ENCODE data around the gene DTD2.

DNA sequence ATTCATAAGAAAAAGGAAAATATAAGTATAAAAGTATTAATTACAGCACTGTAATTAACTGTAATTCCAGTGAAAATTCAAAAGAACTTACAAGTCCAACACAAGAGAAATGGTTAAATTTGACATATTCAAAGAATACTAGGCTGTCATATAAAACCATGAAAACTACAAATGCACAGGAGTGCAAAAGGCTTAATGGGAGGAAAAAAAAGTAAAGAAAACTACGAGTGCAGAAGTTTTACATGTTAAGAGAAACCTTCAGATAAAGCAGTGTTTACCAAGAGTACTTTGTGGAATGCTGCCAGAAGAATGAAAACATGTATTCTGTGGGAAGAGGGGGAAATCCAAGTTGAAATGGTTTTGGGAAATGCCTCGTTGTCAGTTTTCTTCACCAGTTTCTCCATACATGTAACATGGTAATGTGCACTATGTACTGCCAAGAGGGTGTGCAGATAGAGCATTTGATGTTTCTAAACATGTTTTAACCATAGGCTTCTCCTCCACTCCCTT is 46.0 kb downstream of the DTD2 start:
- TF ChIP-seq, protein P1, sequence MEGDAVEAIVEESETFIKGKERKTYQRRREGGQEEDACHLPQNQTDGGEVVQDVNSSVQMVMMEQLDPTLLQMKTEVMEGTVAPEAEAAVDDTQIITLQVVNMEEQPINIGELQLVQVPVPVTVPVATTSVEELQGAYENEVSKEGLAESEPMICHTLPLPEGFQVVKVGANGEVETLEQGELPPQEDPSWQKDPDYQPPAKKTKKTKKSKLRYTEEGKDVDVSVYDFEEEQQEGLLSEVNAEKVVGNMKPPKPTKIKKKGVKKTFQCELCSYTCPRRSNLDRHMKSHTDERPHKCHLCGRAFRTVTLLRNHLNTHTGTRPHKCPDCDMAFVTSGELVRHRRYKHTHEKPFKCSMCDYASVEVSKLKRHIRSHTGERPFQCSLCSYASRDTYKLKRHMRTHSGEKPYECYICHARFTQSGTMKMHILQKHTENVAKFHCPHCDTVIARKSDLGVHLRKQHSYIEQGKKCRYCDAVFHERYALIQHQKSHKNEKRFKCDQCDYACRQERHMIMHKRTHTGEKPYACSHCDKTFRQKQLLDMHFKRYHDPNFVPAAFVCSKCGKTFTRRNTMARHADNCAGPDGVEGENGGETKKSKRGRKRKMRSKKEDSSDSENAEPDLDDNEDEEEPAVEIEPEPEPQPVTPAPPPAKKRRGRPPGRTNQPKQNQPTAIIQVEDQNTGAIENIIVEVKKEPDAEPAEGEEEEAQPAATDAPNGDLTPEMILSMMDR (conservative IDR thresholded peaks at IDR 0.05; ENCODE audit: low read depth, low read length) = no peak
- TF ChIP-seq EZH2 (IDR thresholded peaks at IDR 0.05; ENCODE audit: low read length, unreplicated experiment) = no peak
